ENCODE results near the gene PARL.

DNA sequence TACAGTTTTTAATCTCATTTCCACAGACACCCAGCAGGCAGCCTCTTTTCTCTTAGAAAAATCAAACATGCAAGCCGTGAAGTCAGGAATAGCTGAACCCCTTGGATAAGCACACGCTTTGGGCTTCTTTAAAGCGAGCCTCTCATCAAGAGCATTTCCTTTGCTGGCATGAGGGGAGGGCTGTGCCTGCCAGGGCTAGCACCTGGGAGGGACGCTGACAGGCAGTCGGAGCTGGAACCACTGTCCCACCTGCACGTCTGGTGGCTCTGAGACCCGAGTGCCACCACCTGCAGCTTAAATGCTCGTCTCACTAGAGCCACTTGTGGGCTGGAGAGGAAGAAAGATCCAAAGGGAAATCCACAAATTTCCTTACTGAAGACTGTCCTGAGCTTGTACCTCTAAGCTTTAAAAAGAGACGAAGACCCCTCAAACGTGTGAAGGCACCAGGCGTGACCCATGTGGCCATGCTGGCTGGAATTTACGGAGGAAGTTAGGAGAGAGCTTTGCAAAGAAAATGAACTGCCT is 68.7 kb downstream of the PARL start:
- TF ChIP-seq E2F6 (IDR thresholded peaks at IDR 0.05; ENCODE audit: borderline replicate concordance, low read depth) (no peak), NR3C1 (IDR thresholded peaks at IDR 0.05) (no peak), CTCF (IDR thresholded peaks at IDR 0.05) (no peak), REST (IDR thresholded peaks at IDR 0.05) (no peak), CHD2 (IDR thresholded peaks at IDR 0.05; ENCODE audit: low read length, partially characterized antibody) (no peak), BHLHE40 (IDR thresholded peaks at IDR 0.05; ENCODE audit: low read depth, low read length) (no peak)
- TF ChIP-seq, protein P1, sequence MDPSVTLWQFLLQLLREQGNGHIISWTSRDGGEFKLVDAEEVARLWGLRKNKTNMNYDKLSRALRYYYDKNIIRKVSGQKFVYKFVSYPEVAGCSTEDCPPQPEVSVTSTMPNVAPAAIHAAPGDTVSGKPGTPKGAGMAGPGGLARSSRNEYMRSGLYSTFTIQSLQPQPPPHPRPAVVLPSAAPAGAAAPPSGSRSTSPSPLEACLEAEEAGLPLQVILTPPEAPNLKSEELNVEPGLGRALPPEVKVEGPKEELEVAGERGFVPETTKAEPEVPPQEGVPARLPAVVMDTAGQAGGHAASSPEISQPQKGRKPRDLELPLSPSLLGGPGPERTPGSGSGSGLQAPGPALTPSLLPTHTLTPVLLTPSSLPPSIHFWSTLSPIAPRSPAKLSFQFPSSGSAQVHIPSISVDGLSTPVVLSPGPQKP (IDR thresholded peaks at IDR 0.05; ENCODE audit: low read depth, low read length) = no peak

Data from A549 (cell line).